Gastroesophageal sphincter (tissue), 3 donors: ENCODE data around the gene RAB9A.

Experiments
- EP300 ChIP-seq: sonication (generic); formaldehyde crosslinking; IDR thresholded peaks from one replicate; pipeline ENCODE4 v1.6.1; 2017; ENCODE audit warnings: antibody characterized with exemption, mild to moderate bottlenecking
- POLR2A ChIP-seq, 2 donors: fragments of 450-650 bp; IDR thresholded peaks; one replicate each; pipeline ENCODE4 v1.6.1; 2017; ENCODE audit warnings: antibody characterized with exemption in 2 of 2, mild to moderate bottlenecking in 2 of 2, moderate library complexity in 1 of 2
- POLR2AphosphoS5 ChIP-seq: sonication (generic); formaldehyde crosslinking; IDR thresholded peaks from one replicate; pipeline ENCODE4 v1.6.1; 2017; ENCODE audit warnings: antibody characterized with exemption
- TF ChIP-seq, protein P1 (sequence below), 4 experiments: fragments of 200-600 bp in 2 of 4; fragments of 450-650 bp in 2 of 4; sonication (generic) in 1 of 4; IDR thresholded peaks; one replicate each; pipeline ENCODE4 v1.5.1; 2017 to 2019; ENCODE audit warnings: antibody characterized with exemption in 4 of 4, mild to moderate bottlenecking in 2 of 4, moderate library complexity in 2 of 4

- TF ChIP-seq, protein P1, sequence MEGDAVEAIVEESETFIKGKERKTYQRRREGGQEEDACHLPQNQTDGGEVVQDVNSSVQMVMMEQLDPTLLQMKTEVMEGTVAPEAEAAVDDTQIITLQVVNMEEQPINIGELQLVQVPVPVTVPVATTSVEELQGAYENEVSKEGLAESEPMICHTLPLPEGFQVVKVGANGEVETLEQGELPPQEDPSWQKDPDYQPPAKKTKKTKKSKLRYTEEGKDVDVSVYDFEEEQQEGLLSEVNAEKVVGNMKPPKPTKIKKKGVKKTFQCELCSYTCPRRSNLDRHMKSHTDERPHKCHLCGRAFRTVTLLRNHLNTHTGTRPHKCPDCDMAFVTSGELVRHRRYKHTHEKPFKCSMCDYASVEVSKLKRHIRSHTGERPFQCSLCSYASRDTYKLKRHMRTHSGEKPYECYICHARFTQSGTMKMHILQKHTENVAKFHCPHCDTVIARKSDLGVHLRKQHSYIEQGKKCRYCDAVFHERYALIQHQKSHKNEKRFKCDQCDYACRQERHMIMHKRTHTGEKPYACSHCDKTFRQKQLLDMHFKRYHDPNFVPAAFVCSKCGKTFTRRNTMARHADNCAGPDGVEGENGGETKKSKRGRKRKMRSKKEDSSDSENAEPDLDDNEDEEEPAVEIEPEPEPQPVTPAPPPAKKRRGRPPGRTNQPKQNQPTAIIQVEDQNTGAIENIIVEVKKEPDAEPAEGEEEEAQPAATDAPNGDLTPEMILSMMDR (IDR thresholded peaks at IDR 0.05): no peak
- TF ChIP-seq POLR2A (IDR thresholded peaks at IDR 0.05) (no peak), POLR2AphosphoS5 (no peak), EP300 (no peak)
Observed at GRCh38 chrX:13694359-13694758, 5.4 kb downstream of the RAB9A start.
